Measurements from ENCODE around the gene CARS1.

CARS1 gene

DNA sequence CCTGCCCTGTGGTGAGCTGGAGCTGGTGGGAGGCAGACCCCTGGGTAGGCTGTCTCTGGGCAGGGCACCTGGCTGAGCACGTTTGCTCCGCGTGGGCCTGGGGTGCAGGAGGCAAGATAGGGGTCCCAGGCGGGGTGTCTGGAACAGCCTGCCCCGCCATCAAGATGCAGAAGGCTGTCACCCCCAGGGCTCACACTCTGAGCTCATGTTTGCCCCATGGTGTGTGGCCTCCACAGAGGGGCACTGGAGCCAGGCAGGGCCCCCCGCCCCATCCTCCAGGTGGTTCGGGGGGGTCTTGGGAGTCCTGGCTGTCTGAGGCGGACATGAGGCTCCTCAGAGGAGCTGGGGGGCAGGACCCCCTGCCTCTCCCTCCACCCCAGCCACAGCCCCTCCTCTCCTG lies 28.9 kb upstream of the CARS1 start:
- DNase-seq (ENCODE audit: extremely low spot score): no peak
- no peak for TF ChIP-seq HDGF (IDR thresholded peaks at IDR 0.05; ENCODE audit: borderline replicate concordance)
- no peak for TF ChIP-seq L3MBTL2 (conservative IDR thresholded peaks at IDR 0.05)
- TF ChIP-seq ELF4 (IDR thresholded peaks at IDR 0.05): no peak
- TF ChIP-seq SUZ12 (IDR thresholded peaks at IDR 0.05): no peak
- no peak for TF ChIP-seq BHLHE40 (IDR thresholded peaks at IDR 0.05; ENCODE audit: borderline replicate concordance)
- no peak for TF ChIP-seq FOXM1 (IDR thresholded peaks at IDR 0.05; ENCODE audit: borderline replicate concordance)
- ChIA-PET POLR2A (no interaction called here), CTCF (interaction anchor here (1.1 kb wide), 1 partner anchor 48 kb away, joined by 4 read pairs; no protein-coding TSS in a partner anchor)

DNA sequence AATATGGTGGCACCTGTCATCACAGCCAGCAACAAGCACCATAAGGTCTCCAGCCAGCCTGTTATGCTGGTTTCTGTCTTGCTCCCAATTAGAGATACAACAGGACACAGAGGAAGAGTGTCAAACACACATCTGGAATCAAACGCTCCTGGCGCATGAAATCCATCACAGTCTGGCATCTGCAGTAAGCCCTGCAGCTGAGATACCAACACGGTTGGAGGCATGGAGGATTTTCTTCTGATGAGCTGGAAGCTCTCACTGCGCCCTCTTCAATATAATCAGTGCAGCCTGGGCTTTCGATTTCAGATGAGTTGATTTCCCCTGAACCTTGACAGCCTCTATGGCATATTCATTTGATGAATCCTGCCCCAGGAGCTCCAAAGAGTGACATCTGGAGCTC lies 27.8 kb upstream of the CARS1 start:
- ChIA-PET CTCF (no interaction called here), POLR2A (interaction anchor here (1.0 kb wide), 1 partner anchor 28 kb away, joined by 4 read pairs; the partner anchor contains the start of gene CARS1)
- no peak for DNase-seq (ENCODE audit: extremely low spot score)
- TF ChIP-seq LEF1 (IDR thresholded peaks at IDR 0.05; ENCODE audit: borderline replicate concordance) (no peak), ARNT (IDR thresholded peaks at IDR 0.05) (no peak), ELF4 (IDR thresholded peaks at IDR 0.05) (no peak), SUZ12 (IDR thresholded peaks at IDR 0.05) (no peak), BHLHE40 (IDR thresholded peaks at IDR 0.05; ENCODE audit: borderline replicate concordance) (no peak), SP1 (IDR thresholded peaks at IDR 0.05) (no peak), HDGF (IDR thresholded peaks at IDR 0.05; ENCODE audit: borderline replicate concordance) (no peak), FOXM1 (IDR thresholded peaks at IDR 0.05; ENCODE audit: borderline replicate concordance) (no peak), TARDBP (IDR thresholded peaks at IDR 0.05) (no peak), ZNF384 (IDR thresholded peaks at IDR 0.05) (no peak), NFRKB (IDR thresholded peaks at IDR 0.05) (no peak), FOXA1 (IDR thresholded peaks at IDR 0.05) (no peak), FOXK2 (IDR thresholded peaks at IDR 0.05) (no peak), L3MBTL2 (conservative IDR thresholded peaks at IDR 0.05) (no peak), CTBP1 (IDR thresholded peaks at IDR 0.05; ENCODE audit: borderline replicate concordance) (no peak)
- TF ChIP-seq, protein P1, sequence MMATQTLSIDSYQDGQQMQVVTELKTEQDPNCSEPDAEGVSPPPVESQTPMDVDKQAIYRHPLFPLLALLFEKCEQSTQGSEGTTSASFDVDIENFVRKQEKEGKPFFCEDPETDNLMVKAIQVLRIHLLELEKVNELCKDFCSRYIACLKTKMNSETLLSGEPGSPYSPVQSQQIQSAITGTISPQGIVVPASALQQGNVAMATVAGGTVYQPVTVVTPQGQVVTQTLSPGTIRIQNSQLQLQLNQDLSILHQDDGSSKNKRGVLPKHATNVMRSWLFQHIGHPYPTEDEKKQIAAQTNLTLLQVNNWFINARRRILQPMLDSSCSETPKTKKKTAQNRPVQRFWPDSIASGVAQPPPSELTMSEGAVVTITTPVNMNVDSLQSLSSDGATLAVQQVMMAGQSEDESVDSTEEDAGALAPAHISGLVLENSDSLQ (IDR thresholded peaks at IDR 0.05): no peak

DNA sequence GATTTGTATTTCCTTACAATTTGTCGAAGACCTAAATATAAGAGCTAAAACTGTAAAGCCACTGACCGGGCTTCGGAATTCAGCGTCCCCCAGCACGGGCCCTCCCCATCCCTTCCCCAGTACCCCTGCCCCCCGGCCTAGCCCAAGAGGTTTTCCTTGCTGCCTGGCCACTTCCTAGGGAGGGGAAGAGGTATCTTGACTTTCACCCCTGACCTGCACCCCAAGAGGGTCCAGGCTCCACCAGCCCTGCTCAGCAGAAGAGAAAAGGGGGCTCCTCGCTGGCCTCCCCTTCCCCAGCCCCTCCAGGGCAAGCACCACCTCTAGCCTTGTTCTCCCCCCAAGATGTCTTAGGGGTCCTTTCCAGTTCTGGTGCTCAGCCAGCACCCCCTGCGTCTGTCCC lies 26.1 kb upstream of the CARS1 start:
- ChIA-PET CTCF (no interaction called here), POLR2A (no interaction called here)
- DNase-seq (ENCODE audit: extremely low spot score): no peak
- TF ChIP-seq, protein P1 (IDR thresholded peaks at IDR 0.05): no peak
- no peak for TF ChIP-seq ZNF384 (IDR thresholded peaks at IDR 0.05)
- TF ChIP-seq CTBP1 (IDR thresholded peaks at IDR 0.05; ENCODE audit: borderline replicate concordance): no peak
- no peak for TF ChIP-seq L3MBTL2 (conservative IDR thresholded peaks at IDR 0.05)
- TF ChIP-seq ELF4 (IDR thresholded peaks at IDR 0.05): no peak
- no peak for TF ChIP-seq BHLHE40 (IDR thresholded peaks at IDR 0.05; ENCODE audit: borderline replicate concordance)
- no peak for TF ChIP-seq NFRKB (IDR thresholded peaks at IDR 0.05)
- TF ChIP-seq SUZ12 (IDR thresholded peaks at IDR 0.05): no peak
- no peak for TF ChIP-seq FOXK2 (IDR thresholded peaks at IDR 0.05)
- TF ChIP-seq ARNT (IDR thresholded peaks at IDR 0.05): no peak
- TF ChIP-seq LEF1 (IDR thresholded peaks at IDR 0.05; ENCODE audit: borderline replicate concordance): no peak
- no peak for TF ChIP-seq FOXA1 (IDR thresholded peaks at IDR 0.05)
- no peak for TF ChIP-seq TARDBP (IDR thresholded peaks at IDR 0.05)
- no peak for TF ChIP-seq HDGF (IDR thresholded peaks at IDR 0.05; ENCODE audit: borderline replicate concordance)
- TF ChIP-seq FOXM1 (IDR thresholded peaks at IDR 0.05; ENCODE audit: borderline replicate concordance): no peak
- no peak for TF ChIP-seq SP1 (IDR thresholded peaks at IDR 0.05)

DNA sequence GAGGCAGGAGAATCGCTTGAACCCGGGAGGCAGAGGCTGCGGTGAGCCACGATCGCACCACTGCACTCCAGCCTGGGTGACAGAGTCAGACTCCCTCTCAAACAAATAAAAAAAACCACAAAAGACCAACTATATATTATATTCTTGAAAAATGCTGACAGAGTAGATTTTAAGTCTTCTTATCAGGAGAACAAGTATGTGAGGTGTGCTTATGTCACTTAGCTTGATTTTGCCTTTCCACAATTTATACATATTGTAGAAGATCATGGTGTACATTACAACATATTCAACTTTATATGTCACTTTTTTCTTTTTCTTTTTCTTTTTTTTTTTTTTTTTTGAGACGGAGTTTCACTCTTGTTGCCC lies 24.1 kb upstream of the CARS1 start:
- no peak for DNase-seq (ENCODE audit: extremely low spot score)
- ChIA-PET POLR2A (no interaction called here), CTCF (interaction anchor here (1.0 kb wide), 1 partner anchor 10 kb away, joined by 3 read pairs; no protein-coding TSS in a partner anchor)
- no peak for TF ChIP-seq SUZ12 (IDR thresholded peaks at IDR 0.05)
- no peak for TF ChIP-seq NFRKB (IDR thresholded peaks at IDR 0.05)
- TF ChIP-seq ARNT (IDR thresholded peaks at IDR 0.05): no peak
- no peak for TF ChIP-seq LEF1 (IDR thresholded peaks at IDR 0.05; ENCODE audit: borderline replicate concordance)
- TF ChIP-seq SP1 (IDR thresholded peaks at IDR 0.05): no peak
- no peak for TF ChIP-seq CTBP1 (IDR thresholded peaks at IDR 0.05; ENCODE audit: borderline replicate concordance)
- no peak for TF ChIP-seq TARDBP (IDR thresholded peaks at IDR 0.05)
- TF ChIP-seq FOXK2 (IDR thresholded peaks at IDR 0.05): no peak
- TF ChIP-seq BHLHE40 (IDR thresholded peaks at IDR 0.05; ENCODE audit: borderline replicate concordance): no peak
- no peak for TF ChIP-seq L3MBTL2 (conservative IDR thresholded peaks at IDR 0.05)

DNA sequence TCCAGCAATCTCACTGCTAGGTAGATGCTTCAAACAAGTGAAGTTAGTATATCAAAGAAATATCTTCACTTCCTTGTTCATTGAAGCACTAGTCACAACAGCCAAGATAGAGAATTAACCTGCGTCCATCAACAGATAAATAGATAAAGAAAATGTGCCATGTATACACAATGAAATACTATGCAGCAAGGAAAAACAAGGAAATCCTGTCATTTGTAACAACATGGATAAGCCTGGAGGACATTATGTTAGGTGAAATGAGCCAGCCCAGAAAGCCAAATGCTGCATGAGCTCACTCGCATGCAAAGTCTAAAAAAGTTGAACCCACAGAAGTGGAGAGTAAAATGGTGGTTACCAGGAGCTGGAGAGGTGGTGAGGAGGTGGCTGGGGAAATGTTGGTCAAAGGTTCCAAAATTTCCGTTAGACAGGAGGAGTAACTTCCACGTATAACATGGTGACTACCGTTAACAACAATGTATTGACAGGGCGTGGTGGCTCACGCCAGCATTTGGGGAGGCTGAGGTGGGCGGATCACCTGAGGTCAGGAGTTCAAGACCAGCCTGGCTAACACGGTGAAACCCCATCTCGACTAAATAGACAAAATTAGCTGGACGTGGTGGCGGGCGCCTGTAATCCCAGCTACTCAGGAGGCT lies 23.6 kb upstream of the CARS1 start:
- no peak for DNase-seq (ENCODE audit: extremely low spot score)
- ChIA-PET POLR2A (no interaction called here), CTCF (interaction anchor here (1.0 kb wide), 1 partner anchor 11 kb away, joined by 3 read pairs; no protein-coding TSS in a partner anchor)
- TF ChIP-seq NFRKB (IDR thresholded peaks at IDR 0.05): no peak
- no peak for TF ChIP-seq FOXA1 (IDR thresholded peaks at IDR 0.05)
- no peak for TF ChIP-seq ARNT (IDR thresholded peaks at IDR 0.05)
- TF ChIP-seq CTBP1 (IDR thresholded peaks at IDR 0.05; ENCODE audit: borderline replicate concordance): no peak
- no peak for TF ChIP-seq LEF1 (IDR thresholded peaks at IDR 0.05; ENCODE audit: borderline replicate concordance)
- TF ChIP-seq FOXM1 (IDR thresholded peaks at IDR 0.05; ENCODE audit: borderline replicate concordance): no peak
- TF ChIP-seq, protein P1 (IDR thresholded peaks at IDR 0.05): no peak
- TF ChIP-seq HDGF (IDR thresholded peaks at IDR 0.05; ENCODE audit: borderline replicate concordance): no peak
- TF ChIP-seq L3MBTL2 (conservative IDR thresholded peaks at IDR 0.05): no peak
- no peak for TF ChIP-seq FOXK2 (IDR thresholded peaks at IDR 0.05)
- no peak for TF ChIP-seq ZNF384 (IDR thresholded peaks at IDR 0.05)
- TF ChIP-seq BHLHE40 (IDR thresholded peaks at IDR 0.05; ENCODE audit: borderline replicate concordance): no peak
- no peak for TF ChIP-seq TARDBP (IDR thresholded peaks at IDR 0.05)
- no peak for TF ChIP-seq ELF4 (IDR thresholded peaks at IDR 0.05)

DNA sequence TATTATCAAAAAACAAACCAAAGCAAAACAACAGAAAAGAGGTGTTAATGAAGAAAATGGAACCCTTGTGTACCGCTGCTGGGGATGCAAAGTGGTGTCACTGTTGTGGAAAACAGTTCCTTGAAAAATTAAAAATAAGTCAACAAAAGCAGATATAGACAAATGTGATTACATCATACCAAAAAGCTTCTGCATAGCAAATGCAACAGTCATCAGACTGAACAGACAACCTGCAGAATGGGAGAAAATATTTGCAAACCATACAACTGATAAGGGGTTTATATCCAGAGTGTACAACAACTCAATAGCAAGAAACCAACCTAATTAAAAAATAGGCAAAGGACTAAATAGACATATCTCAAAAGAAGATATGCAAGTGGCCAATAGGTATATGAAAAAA lies 22.9 kb upstream of the CARS1 start:
- ChIA-PET POLR2A (no interaction called here), CTCF (no interaction called here)
- TF ChIP-seq BHLHE40 (IDR thresholded peaks at IDR 0.05; ENCODE audit: borderline replicate concordance): no peak
- TF ChIP-seq NFRKB (IDR thresholded peaks at IDR 0.05): no peak
- no peak for TF ChIP-seq TARDBP (IDR thresholded peaks at IDR 0.05)
- TF ChIP-seq FOXA1 (IDR thresholded peaks at IDR 0.05): no peak
- no peak for TF ChIP-seq HDGF (IDR thresholded peaks at IDR 0.05; ENCODE audit: borderline replicate concordance)
- TF ChIP-seq FOXK2 (IDR thresholded peaks at IDR 0.05): no peak
- no peak for TF ChIP-seq SP1 (IDR thresholded peaks at IDR 0.05)
- DNase-seq (ENCODE audit: extremely low spot score): no peak
